ENCODE measurements around the gene ATXN7L1.

DNA sequence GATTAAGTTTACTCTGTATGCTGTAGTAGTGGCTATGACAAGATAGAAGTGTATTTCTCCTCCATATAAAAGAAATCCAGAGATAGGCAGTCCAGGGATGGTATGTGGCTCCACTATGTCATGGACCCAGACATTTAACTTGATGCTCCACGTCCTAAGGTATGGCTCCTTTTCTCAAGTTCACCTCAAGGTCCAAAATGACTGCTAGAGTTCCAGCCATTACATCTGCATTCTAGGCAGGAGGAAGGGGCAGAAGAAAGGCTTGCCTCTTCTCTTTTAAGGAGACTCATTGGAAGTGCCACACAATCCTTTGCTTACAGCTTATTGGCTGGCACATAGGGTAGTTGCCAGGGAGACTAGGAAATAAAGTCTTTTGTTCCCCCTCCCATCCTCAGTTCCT lies 27.7 kb upstream of the ATXN7L1 start:
- TF ChIP-seq EZH2 (IDR thresholded peaks at IDR 0.05; ENCODE audit: low read depth): no peak
- TF ChIP-seq, protein P1, sequence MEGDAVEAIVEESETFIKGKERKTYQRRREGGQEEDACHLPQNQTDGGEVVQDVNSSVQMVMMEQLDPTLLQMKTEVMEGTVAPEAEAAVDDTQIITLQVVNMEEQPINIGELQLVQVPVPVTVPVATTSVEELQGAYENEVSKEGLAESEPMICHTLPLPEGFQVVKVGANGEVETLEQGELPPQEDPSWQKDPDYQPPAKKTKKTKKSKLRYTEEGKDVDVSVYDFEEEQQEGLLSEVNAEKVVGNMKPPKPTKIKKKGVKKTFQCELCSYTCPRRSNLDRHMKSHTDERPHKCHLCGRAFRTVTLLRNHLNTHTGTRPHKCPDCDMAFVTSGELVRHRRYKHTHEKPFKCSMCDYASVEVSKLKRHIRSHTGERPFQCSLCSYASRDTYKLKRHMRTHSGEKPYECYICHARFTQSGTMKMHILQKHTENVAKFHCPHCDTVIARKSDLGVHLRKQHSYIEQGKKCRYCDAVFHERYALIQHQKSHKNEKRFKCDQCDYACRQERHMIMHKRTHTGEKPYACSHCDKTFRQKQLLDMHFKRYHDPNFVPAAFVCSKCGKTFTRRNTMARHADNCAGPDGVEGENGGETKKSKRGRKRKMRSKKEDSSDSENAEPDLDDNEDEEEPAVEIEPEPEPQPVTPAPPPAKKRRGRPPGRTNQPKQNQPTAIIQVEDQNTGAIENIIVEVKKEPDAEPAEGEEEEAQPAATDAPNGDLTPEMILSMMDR (conservative IDR thresholded peaks at IDR 0.05): no peak
